Activated CD4-positive, CD25-positive, alpha-beta regulatory T cell treated with anti-CD3 and anti-CD28 coated beads, Interleukin-2, amount 50 U/mL, for 72 hours (primary cell): ENCODE measurements around the gene HKDC1.
A peak's percentile ranks its signal among the peaks of the same experiment; 100 is the strongest.
"Not testable (repeated sequence)": the region's sequence is repeated elsewhere in the genome, so short reads cannot be mapped to it uniquely, and the experiment has no call there.

Experiments used
- DNase-seq: peaks from one replicate; pipeline ENCODE4 v3.0.0; 2021

Gene HKDC1

GRCh38 chr10:69220041-69220451, at the start of gene HKDC1:
HKDC1 (plus strand) TSS chr10:69220332; CDS start chr10:69220436, 104 bp downstream.
- DNase-seq, result no peak

DNA sequence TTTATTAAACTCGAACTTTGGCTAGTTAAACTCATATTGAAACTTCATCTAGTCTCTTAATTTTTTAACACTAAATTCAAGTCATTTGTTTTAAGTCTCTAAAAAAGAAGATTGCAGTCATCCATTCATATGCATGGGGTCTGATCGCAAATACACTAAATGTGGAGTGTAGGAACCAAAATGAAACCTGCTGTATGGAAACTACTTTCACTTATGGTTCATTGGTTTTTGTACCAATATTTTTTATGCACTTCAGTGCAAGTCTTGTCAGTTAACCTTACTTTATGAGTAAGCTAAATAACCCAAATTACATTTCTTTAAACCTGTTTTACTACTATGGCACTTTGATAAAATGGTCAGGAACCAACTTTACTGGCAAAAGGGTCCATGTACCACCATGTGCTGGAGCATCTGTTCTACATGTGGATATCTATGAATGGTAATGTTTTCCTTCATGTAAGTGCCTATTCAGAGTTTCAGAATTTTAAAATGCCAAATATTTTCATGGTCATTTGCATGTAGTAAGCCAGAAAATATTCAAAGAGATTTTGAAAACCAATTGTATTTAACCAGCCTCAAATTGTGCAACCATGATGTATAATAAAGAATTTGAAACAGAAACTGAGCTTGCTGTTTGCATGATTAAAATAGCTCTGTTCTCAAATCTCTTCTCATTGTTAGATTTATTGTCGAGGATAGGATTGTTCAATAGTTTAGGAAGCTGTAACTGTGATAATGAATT, 47.7 kb upstream of the HKDC1 start:
- no peak for DNase-seq

DNA sequence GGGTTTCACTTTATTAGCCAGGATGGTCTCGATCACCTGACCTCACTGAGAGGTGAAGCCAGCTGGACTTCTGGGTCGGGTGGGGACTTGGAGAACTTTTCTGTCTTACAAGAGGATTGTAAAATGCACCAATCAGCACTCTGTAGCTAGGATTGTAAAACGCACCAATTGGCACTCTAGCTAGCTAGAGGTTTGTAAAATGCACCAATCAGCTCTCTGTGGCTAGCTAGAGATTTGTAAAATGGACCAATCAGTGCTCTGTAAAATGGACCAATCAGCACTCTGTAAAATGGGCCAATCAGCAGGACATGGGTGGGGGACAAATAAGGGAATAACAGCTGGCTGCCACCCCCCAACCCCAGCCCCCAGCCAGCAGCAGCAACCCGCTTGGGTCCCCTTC, 44.8 kb upstream of the HKDC1 start:
- not testable (repeated sequence) for DNase-seq

DNA sequence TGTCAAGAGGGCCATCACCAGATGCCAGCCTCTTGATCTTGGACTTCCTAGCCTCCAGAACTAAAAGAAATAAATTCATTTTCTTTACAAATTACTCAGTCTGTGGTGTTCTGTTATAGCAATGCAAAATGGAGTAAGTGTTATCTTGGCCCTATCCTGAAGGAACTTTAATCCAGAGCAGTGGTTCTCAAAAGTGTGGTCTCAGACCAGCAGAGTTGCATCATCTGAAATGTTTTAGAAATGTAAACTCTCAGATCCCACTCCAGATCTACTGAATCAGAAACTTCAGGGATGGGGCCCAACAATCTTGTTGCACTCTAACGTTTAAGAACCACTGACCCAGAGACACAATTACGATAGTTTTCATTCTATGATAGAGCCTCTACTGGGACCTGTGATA, 43.3 kb upstream of the HKDC1 start:
- DNase-seq, result no peak

DNA sequence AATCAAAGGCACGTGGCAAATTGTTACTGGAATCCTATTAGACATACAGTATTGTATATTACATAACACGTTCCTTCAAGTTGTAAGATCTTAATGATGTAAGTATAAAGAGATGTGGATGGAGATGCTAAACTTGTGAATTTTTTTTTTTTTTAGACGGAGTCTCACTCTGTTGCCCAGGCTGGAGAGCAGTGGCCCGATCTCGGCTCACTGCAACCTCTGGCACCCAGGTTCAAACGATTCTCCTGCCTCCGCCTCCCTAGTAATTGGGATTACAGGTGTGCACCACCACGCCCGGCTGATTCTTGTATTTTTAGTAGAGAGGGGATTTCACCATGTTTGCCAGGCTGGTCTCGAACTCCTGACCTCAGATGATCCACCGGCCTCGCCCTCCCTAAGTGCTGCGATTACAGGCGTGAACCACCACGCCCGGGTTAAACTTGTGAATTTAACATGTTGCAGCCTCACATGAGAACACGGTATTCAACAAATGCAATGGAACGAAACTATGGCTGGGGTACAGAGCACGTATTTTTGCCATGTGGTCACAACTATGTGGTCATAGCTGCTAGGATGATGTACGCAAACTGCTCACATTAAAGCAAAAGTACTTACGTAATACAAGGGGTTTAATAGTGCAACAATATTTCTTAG, 40.9 kb upstream of the HKDC1 start:
- peak; percentile 34 for DNase-seq

- DNase-seq, result peak; percentile 88
Observed at GRCh38 chr10:69179743-69180524, 40.2 kb upstream of the HKDC1 start, which contains the start of gene SUPV3L1. SUPV3L1 (plus strand) TSS chr10:69180234; CDS start chr10:69180292, 58 bp downstream.

DNA sequence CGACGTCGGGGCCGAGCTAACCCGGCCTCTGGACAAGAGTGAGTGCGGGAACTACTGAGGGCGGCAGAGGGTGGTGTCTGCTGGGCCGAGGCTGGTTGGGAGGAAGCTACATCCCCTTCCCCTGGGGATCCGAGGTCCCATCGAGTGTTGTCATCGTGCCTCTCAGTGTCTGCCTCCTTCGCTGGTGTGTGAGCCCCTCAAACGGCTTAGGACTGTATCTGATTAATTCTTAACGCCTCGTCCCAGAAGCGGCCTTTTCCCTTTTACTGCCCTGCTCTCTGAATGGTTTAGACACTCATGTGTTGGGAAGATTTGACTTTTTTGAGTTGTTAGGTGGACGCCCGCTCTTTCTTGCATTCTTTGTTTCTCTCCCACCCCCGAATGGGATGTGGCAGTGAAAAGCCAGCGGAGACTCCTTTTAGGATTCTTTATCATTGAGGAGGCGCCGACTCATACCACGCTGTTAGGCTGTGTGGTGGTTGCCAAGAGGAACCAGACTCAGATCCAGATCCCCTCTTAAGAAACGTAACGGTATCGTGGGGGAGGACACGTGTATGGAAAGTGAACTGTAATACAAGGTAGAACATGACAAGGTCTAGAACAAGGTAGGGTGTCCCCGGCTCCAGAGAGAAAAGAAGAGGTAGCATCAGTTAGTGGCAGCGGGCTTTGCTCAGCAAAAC, 39.5 kb upstream of the HKDC1 start:
- no peak for DNase-seq

GRCh38 chr10:69181433-69181832, 38.7 kb upstream of the HKDC1 start:
- no peak for DNase-seq

DNA sequence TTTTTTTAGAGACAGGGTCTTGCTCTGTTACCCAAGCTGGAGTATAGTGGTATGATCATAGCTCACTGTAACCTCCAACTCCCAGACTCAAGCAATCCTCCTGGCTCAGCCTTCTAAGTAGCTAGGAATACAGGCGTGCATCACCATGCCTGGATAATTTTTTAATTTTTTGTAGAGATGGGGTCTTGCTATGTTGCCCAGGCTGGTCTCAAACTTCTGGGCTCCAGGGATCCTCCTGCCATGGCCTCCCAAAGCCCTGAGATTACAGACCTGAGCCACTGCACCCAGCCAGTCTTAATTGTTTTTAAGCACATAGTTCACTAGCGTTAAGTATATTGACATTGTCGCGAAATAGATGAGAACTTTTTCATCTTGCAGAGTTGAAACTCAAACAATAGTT, 38.1 kb upstream of the HKDC1 start:
- DNase-seq, result no peak

GRCh38 chr10:69186524-69186923, 33.6 kb upstream of the HKDC1 start:
- no peak for DNase-seq

GRCh38 chr10:69201045-69201444, 19.1 kb upstream of the HKDC1 start:
- no peak for DNase-seq

DNA sequence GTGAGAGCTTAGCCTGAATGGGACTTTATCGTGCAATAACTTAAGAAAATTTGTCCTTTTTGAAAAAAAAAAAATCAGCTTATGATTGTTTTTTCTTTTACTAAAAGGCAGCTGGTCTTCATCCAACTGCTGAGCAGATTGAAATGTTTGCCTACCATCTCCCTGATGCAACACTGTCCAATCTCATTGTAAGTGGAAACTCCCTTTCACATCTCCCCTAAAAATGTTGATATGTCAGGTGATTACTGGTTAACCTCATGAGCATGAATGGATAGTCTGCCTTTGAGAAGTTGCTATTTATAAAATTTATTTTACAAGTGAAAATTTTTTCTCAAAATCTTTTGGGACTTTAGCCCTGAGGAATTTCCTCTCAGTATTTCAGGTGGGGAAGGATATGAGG, 17.8 kb upstream of the HKDC1 start:
- no peak for DNase-seq

GRCh38 chr10:69208761-69209160, 11.4 kb upstream of the HKDC1 start:
- DNase-seq, result no peak

DNA sequence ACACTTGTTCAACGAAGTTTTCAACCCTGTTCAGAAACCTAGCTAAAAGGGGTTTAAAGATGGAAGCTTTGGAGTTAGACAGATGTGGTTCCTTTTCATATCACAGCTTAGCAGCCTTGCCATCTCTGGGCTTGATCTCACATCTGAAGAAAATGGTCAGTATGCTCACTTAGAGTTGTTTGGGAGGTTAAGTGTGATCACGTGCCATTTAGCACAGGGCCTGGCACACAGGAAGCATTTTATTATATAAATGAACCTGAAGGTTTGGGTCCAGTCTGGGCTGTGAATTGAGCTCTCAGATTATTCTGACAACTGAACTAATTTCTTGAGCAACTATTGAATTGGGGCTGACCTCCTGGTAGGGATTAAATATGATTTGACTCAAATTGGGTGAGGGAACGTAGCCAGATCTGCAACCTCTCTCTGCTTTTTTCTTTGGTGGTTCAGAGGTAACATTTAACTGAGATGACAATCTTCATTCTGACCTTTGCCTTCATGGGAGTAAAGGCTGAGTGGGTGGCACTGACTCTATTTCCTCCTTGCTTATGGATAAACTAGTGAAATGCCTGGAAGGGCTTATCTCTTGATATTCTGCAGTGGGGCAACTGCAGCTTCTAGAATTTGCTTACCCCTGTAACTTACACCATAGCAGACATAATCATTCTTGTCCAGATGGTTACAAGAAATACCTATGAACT, 10.2 kb upstream of the HKDC1 start:
- no peak for DNase-seq

DNA sequence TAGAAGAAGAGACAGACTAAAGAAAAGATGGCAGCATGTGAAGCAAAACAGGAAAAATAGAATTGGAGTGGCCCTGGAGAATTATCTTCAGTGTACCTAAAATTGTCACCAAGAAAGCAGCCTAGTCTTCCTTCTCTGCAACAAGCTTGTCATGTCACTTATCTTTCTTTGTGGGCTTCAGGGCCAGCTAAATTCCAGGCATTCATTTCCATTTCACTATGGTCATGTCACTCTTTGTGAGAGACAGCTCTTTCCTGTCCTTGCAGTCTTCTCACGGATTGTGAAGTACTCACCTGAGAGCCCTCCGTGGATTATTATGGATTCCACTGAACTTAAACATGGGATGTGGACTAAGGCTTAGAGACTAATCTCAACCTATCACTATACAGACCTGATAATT, 9.0 kb upstream of the HKDC1 start:
- no peak for DNase-seq

- DNase-seq, result no peak
Observed at GRCh38 chr10:69211524-69211923, 8.6 kb upstream of the HKDC1 start.

GRCh38 chr10:69213591-69214311, 6.4 kb upstream of the HKDC1 start:
- no peak for DNase-seq

DNA sequence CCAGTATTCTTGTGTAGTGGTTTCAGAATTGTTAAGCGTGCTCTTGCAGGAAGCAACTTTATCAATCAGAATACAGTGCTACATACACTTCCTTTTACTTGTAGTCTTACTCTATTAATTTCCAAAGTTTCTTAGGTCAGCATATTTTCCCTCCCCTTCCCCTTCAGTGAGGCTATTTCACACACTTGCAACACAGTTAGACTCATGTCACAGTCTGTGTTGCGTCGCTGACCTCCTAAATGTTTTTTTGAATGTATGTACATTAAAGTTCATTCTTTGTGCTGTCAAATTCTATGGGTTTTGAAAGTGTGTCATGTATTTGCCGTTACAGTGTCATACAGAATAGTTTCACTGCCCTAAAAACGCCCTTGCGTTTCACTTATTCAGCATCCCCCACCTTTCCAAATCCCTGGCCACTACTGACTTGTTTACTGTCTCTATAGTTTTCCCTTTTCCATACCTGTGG, 5.4 kb upstream of the HKDC1 start:
- DNase-seq, result no peak

DNA sequence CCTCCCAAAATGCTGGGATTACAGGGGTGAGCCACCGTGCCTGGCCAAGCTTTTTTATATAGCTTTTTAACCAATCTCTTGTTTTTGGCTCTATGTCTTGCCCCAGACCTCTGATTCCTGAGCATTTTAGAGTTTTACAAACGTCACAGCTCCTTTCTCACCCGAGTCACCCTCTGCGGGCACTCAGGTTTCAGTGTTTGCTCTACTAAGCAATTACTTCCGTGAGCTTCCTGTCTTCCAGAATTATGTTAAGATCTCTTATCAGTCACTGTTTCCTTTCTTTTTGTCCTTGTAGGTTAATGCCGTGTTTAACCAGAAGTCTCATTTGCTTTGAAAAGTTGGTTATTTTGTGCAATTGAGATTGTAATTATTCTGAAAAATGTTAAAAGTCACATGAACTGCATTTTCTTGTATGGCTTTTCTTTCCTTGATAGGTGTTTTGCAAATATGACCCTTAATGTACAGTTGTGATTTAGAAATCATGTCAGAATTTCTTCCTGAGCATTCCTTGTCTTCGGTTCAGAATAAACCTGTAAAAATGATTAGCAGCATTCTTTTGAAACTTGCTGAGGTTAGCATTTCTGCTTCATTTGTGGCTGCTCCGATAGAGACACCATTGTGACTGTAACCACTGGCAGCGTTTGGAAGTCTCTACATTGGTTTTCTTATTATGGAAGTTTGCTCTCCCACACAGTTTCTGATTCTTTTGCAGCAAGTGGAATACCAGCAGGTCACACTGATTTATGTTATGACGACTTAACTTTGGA, 4.5 kb upstream of the HKDC1 start:
- no peak for DNase-seq

DNA sequence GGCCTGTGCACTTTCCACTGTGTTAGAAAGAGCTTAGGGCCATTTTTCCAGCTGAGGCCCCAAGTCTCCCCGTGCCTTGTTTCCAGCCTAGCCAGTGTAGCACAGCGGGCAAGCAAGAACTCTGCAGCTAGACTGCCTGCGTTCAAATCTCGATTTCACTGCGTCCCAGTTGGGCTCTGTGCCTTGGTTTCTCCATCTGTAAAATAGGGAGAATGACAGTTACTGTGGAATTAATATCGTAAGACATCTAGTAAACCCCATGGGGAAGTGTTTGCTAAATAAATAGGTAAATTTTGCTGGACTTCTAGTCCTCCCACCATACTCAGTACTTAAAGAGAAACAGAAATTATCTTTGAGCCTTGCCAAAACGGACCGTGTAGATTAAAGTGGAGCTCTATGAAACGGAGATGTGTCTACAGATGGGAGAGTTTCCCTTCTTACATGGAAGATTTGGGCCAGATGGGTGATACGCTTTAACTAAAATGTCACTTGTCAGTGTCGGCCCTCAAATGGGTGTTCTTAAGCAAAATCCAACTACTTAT, 3.5 kb upstream of the HKDC1 start:
- no peak for DNase-seq
